Left lung (tissue), 10 donors: ENCODE results near the gene ASB13. TPM values are rescaled to one million over a fixed set of nuclear protein-coding genes. Genes with fewer than 3 reads are reported as not detected.
A peak's percentile ranks its signal among the peaks of the same experiment; 100 is the strongest.

ENCODE experiments used
- ATAC-seq: fragments of 200-7000 bp; cut with Tn5 transposase; one replicate; pipeline ENCODE4 v1.9.1; 2020; ENCODE audit warnings: moderate library complexity
- DNase-seq, 4 donors: peaks; one replicate each; pipeline ENCODE4 v3.0.0-alpha.2; 2013 to 2020
- H3K27ac ChIP-seq, 2 donors: fragments of 200-600 bp; sonication (generic) in 1 of 2; one replicate each; pipeline versions ENCODE4 v1.5.0 to v1.8.0; 2020 to 2021
- H3K27me3 ChIP-seq, 2 donors: fragments of 200-600 bp; sonication (generic) in 1 of 2; one replicate each; pipeline versions ENCODE4 v1.5.0 to v1.8.0; 2020 to 2021
- H3K36me3 ChIP-seq, 2 donors: fragments of 200-600 bp; sonication (generic) in 1 of 2; one replicate each; pipeline versions ENCODE4 v1.5.0 to v1.8.0; 2020 to 2021
- H3K4me1 ChIP-seq, 2 donors: fragments of 200-600 bp; one replicate each; pipeline ENCODE4 v1.8.0; 2021
- H3K4me3 ChIP-seq, 2 donors: fragments of 200-600 bp; sonication (generic) in 1 of 2; one replicate each; pipeline versions ENCODE4 v1.5.0 to v1.8.0; 2020 to 2021; ENCODE audit warnings: mild to moderate bottlenecking in 1 of 2
- H3K9me3 ChIP-seq, 2 donors: fragments of 200-600 bp; sonication (generic) in 1 of 2; one replicate each; pipeline versions ENCODE4 v1.5.0 to v1.8.0; 2020 to 2021
- intact Hi-C, 2 donors: fragments of 100-400 bp; cut with DNase I; formaldehyde crosslinking; loops; one replicate each; pipeline versions ENCODE4 v1.11.2 to v1.14.2; 2022
- polyA plus RNA-seq, 6 donors: library from polyadenylated mRNA; unstranded; fragments of 120-200 nt; gene quantifications; one replicate each; pipeline ENCODE4 v1.2.1, GENCODE V29; 2013; ENCODE audit not compliant: insufficient read length in 6 of 6
- total RNA-seq, 2 donors: library from RNA; stranded (reverse); fragmentation: NEBNext Ultra II Directional; extraction: Animal tissue kit (Norgen Biotek cat#: 25700); gene quantifications; one replicate each; pipeline ENCODE4 v1.2.1, GENCODE V29; 2021
- TF ChIP-seq, protein P1 (sequence below), 2 donors: fragments of 200-600 bp; sonication (generic) in 1 of 2; IDR thresholded peaks; one replicate each; pipeline versions ENCODE4 v1.5.0 to v1.8.0; 2021; ENCODE audit warnings: antibody characterized with exemption in 2 of 2
- donor health status: DM: no; HTN: yes; CAD: no.
- donor health status: DM: no; HTN: no; CAD: no.

ASB13 gene
- total and polyA plus RNA-seq, 8 donors, result 9.0 to 19.6 (median 11.6) TPM

DNA sequence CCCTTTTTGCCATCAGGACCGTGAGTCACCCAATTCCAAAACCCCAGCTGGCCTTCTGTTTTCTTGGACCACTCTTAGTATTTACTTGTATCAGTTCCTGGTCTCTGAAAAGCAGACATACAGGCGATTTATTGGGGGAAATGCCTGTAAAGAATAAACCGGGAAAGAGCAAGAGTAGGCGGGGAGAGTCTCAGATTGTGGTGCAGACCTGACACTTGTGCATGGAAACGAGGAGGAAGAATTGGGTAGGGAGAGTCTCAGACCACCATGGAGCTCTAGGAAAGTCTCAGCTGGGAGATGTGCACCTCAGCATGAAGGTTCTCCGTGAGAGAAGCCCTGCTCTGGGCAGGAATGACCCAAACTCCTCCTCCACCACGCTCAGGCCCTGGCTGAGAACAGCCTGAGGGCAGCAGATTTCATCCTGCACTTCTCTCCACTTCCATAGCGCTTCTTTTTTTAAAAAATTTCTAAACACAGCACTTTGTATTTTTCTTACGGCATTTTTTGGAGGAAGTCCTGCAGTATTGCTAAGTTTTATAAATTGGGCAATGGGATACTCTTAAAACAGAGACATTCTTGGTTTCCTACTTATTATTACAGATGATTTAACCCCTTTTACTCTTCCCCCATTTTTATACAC, 12.1 kb upstream of the ASB13 start:
- Histone ChIP-seq H3K27me3 (no peaks in the 10 kb centered on the region), H3K27ac (no peak overlapping the region), H3K4me3 (no peak overlapping the region), H3K4me1 (no peaks in the 10 kb centered on the region), H3K9me3 (peaks cover 0 to 10% of the 10 kb centered on the region in 2 donors), H3K36me3 (no peaks in the 10 kb centered on the region)
- TF ChIP-seq, protein P1, sequence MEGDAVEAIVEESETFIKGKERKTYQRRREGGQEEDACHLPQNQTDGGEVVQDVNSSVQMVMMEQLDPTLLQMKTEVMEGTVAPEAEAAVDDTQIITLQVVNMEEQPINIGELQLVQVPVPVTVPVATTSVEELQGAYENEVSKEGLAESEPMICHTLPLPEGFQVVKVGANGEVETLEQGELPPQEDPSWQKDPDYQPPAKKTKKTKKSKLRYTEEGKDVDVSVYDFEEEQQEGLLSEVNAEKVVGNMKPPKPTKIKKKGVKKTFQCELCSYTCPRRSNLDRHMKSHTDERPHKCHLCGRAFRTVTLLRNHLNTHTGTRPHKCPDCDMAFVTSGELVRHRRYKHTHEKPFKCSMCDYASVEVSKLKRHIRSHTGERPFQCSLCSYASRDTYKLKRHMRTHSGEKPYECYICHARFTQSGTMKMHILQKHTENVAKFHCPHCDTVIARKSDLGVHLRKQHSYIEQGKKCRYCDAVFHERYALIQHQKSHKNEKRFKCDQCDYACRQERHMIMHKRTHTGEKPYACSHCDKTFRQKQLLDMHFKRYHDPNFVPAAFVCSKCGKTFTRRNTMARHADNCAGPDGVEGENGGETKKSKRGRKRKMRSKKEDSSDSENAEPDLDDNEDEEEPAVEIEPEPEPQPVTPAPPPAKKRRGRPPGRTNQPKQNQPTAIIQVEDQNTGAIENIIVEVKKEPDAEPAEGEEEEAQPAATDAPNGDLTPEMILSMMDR (IDR thresholded peaks at IDR 0.05), result no peak
- ATAC-seq, result no peak
- DNase-seq, result no peak
- intact Hi-C loops, result no loop called here

DNA sequence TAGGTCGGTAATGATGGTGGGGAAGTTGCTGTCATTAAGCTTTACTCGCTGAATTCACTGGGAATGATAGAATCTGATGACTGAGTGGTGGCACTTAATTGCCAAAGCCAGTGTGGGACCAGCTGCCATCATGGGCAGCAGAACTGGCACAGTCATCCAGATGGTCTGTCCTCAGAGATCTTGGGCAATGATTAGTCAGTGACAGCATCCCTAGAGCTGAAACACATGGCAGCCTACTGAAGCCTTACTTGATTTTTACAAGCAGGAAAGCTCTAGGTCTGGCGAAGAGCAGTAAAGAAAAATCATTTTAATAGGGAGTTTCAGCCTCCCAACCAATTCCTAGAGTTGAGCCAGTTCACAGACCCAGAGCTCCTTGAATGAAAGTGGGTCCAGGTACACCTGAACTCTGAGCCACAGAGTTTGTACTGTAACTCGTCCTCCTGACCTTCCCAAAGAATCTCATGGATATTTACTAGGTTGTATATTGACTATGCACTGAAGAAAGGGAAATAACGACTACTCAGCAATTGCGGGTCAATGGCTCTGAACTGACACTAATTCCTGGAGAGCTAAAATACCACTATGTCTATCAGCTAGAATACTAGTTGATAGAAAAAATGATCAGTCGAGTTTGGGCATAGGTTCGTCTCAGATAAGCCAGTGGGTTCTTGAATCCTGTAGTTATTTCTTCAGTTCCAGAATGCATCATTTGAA, 4.4 kb upstream of the ASB13 start:
- TF ChIP-seq, protein P1 (IDR thresholded peaks at IDR 0.05), result no peak
- DNase-seq (no peak), ATAC-seq (no peak)
- Histone ChIP-seq H3K9me3 (peaks cover 0 to 22% of the 10 kb centered on the region in 2 donors), H3K36me3 (no peaks in the 10 kb centered on the region), H3K4me3 (no peak overlapping the region), H3K4me1 (peaks cover 6 to 8% of the 10 kb centered on the region in 2 donors), H3K27me3 (no peaks in the 10 kb centered on the region), H3K27ac (no peak overlapping the region)
- intact Hi-C loops, result no loop called here

DNA sequence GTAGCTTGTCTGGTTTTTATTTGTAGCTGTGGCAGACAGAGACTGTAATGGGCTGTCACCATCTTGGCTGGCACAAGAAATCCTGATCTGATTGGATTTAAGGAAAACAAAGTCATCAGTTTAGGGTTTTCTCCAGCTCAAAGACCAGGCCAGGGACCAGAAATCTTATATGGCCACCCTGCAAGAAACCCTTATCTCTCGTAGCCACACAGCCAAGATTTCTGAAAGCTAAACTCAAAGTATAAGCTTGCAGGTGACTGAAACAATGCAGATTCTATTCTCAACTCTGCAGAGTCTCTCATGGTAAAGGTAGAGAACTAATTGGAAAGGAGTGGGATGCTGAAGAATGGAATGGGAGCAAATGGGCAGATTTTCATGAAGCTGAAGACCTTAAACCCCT, 3.2 kb upstream of the ASB13 start:
- DNase-seq, result no peak
- Histone ChIP-seq H3K4me1 (peaks cover 6 to 18% of the 10 kb centered on the region in 2 donors), H3K27ac (no peak overlapping the region), H3K4me3 (no peak overlapping the region), H3K27me3 (no peaks in the 10 kb centered on the region), H3K9me3 (peaks cover 0 to 19% of the 10 kb centered on the region in 2 donors), H3K36me3 (no peaks in the 10 kb centered on the region)
- no peak for ATAC-seq
- TF ChIP-seq, protein P1 (IDR thresholded peaks at IDR 0.05), result no peak
- intact Hi-C loops, result no loop called here

DNA sequence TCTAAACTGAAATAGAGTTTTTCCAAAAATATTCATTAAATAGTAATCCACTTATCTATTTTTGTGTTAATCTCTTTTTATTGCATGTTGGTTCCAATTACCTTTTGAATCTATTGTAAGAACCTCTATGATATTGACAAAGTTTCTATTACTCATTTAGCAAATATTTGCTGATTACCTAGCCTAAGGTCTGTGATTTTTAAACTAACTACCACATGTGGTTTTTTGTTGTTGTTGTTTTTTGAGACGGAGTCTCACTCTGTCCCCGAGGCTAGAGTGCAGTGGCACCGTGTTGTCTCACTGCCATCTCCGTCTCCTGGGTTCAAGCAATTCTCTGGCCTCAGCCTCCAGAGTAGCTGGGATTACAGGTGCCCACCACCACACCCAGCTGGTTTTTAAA, 2.0 kb upstream of the ASB13 start:
- intact Hi-C loops, result no loop called here
- TF ChIP-seq, protein P1 (IDR thresholded peaks at IDR 0.05), result no peak
- ATAC-seq, result no peak

DNA sequence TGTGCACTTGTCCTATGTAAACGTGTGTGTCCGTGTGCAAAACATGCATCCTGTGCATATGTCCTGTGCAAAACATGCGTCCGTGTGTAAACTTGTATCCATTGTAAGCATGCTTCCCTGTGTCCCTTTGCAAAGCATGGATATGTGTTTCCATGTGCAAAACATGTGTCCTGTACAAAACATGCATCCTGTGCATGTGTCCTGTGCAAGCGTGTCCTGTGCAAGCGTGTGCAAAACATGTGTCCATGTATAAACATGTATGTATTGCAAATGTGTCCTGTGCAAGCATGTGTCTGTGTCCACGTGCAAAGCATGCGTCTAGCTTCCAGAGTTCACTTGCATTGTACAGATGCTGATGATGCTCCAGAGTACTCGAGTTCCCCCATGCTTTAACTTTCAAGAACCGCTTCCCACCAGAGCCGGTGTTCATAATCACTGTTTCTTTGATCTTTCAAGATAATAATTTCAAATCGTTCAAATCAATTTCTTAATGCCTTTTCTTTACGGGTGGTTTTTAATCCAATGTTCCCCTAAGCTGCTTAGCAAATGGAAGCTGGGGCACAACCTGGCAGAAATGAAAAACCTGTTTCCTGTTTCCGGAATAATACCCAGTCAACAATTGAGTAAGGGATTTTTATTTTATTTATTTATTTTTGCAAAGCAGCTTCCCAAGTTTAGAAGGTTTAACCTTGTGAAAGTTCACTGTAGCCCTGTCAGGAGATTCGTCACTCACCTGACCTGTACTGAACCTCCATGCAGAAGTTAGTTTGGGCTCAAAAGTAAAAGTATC, 641 bp upstream of the ASB13 start:
- Histone ChIP-seq H3K27me3 (no peaks in the 10 kb centered on the region), H3K4me1 (peaks cover 6 to 18% of the 10 kb centered on the region in 2 donors), H3K27ac (no peak overlapping the region), H3K36me3 (no peaks in the 10 kb centered on the region), H3K4me3 (peak overlapping the region; percentile 87 to 92), H3K9me3 (no peaks in the 10 kb centered on the region)
- DNase-seq (peak in 1 of 4 donors; percentile 27), ATAC-seq (no peak)
- intact Hi-C loops, result no loop called here
- TF ChIP-seq, protein P1 (IDR thresholded peaks at IDR 0.05), result no peak

More for the DNA sequence above, 2.0 kb upstream of the ASB13 start:
- Histone ChIP-seq H3K36me3 (no peaks in the 10 kb centered on the region), H3K9me3 (peaks cover 0 to 11% of the 10 kb centered on the region in 2 donors), H3K27me3 (no peaks in the 10 kb centered on the region), H3K27ac (no peak overlapping the region), H3K4me1 (peaks cover 6 to 18% of the 10 kb centered on the region in 2 donors), H3K4me3 (no peak overlapping the region)
- no peak for DNase-seq
